Loucy (cell line): ENCODE data around the gene ADM.

ENCODE experiments used
- H2AFZ ChIP-seq: fragments of 200-600 bp; sonication (generic); 2 replicates; pipeline ENCODE4 v1.6.0; 2016; ENCODE audit warnings: antibody characterized with exemption, mild to moderate bottlenecking, low read length, moderate library complexity
- H3F3A ChIP-seq: fragments of 200-600 bp; 2 replicates; pipeline ENCODE4 v1.6.0; 2016; ENCODE audit warnings: antibody characterized with exemption, low read depth, mild to moderate bottlenecking
- H3K27me3 ChIP-seq: fragments of 200-600 bp; sonication (generic); 2 replicates; pipeline ENCODE4 v1.6.1; 2014; ENCODE audit warnings: low read length, mild to moderate bottlenecking; ENCODE audit not compliant: insufficient read depth, poor library complexity, severe bottlenecking
- H3K36me3 ChIP-seq: fragments of 200-600 bp; sonication (generic); 2 replicates; pipeline ENCODE4 v1.6.1; 2016; ENCODE audit warnings: low read length; ENCODE audit not compliant: insufficient read depth
- H3K4me1 ChIP-seq: fragments of 200-600 bp; sonication (generic); 2 replicates; pipeline ENCODE4 v1.5.1; 2014; ENCODE audit warnings: low read length, mild to moderate bottlenecking; ENCODE audit not compliant: insufficient read depth, poor library complexity, severe bottlenecking
- H3K4me2 ChIP-seq: fragments of 200-600 bp; sonication (generic); 2 replicates; pipeline ENCODE4 v1.6.0; 2014; ENCODE audit warnings: antibody characterized with exemption, low read length, low read depth, mild to moderate bottlenecking; ENCODE audit not compliant: poor library complexity, severe bottlenecking
- H3K4me3 ChIP-seq: fragments of 200-600 bp; sonication (generic); 2 replicates; pipeline ENCODE4 v1.5.1; 2014; ENCODE audit warnings: low read length, mild to moderate bottlenecking, mixed read lengths; ENCODE audit not compliant: poor library complexity, severe bottlenecking
- H3K79me2 ChIP-seq: fragments of 200-600 bp; sonication (generic); 2 replicates; pipeline ENCODE4 v1.6.1; 2014; ENCODE audit warnings: low read length; ENCODE audit not compliant: insufficient read depth
- H3K9ac ChIP-seq: fragments of 200-600 bp; sonication (generic); 2 replicates; pipeline ENCODE4 v1.6.0; 2014; ENCODE audit warnings: mild to moderate bottlenecking, low read depth, low read length, moderate library complexity; ENCODE audit not compliant: poor library complexity, severe bottlenecking
- H3K9me2 ChIP-seq: fragments of 200-600 bp; sonication (generic); replicated peaks from 2 replicates; pipeline ENCODE4 v1.6.1; 2016; ENCODE audit warnings: low read depth, low read length, mixed read lengths
- H3K9me3 ChIP-seq: fragments of 200-600 bp; sonication (generic); 2 replicates; pipeline ENCODE4 v1.6.1; 2014; ENCODE audit warnings: mild to moderate bottlenecking, antibody characterized with exemption, low read length, low read depth; ENCODE audit not compliant: insufficient read depth
- H4K20me1 ChIP-seq: fragments of 200-600 bp; sonication (generic); 2 replicates; pipeline ENCODE4 v1.6.0; 2014; ENCODE audit warnings: antibody characterized with exemption, low read length, mild to moderate bottlenecking; ENCODE audit not compliant: insufficient read depth, poor library complexity, severe bottlenecking
- CTCF ChIP-seq: fragments of 200-600 bp; sonication (generic); conservative IDR thresholded peaks from 2 replicates; pipeline ENCODE4 v1.5.1; 2014; ENCODE audit warnings: mild to moderate bottlenecking, antibody characterized with exemption, low read length
- EZH2phosphoT487 ChIP-seq: fragments of 200-600 bp; IDR thresholded peaks from 2 replicates; pipeline ENCODE4 v1.6.1; 2018; ENCODE audit warnings: antibody characterized with exemption, mild to moderate bottlenecking, moderate library complexity, borderline replicate concordance

ADM gene

GRCh38 chr11:10273738-10274137 lies 31.1 kb upstream of the ADM start:
- Histone ChIP-seq H3K4me3 (no peak overlapping the region), H3K36me3 (no peaks in the 10 kb centered on the region), H3K4me1 (no peaks in the 10 kb centered on the region), H3K9me3 (no peaks in the 10 kb centered on the region), H3K9me2 (no peaks in the 10 kb centered on the region), H2AFZ (no peak overlapping the region), H3K9ac (no peak overlapping the region), H4K20me1 (no peaks in the 10 kb centered on the region), H3K4me2 (no peak overlapping the region), H3K27me3 (no peaks in the 10 kb centered on the region), H3K79me2 (peaks cover 3% of the 10 kb centered on the region; the same call in 1 of the 2 replicates), H3F3A (no peaks in the 10 kb centered on the region)
- TF ChIP-seq CTCF (no peak), EZH2phosphoT487 (no peak)

DNA sequence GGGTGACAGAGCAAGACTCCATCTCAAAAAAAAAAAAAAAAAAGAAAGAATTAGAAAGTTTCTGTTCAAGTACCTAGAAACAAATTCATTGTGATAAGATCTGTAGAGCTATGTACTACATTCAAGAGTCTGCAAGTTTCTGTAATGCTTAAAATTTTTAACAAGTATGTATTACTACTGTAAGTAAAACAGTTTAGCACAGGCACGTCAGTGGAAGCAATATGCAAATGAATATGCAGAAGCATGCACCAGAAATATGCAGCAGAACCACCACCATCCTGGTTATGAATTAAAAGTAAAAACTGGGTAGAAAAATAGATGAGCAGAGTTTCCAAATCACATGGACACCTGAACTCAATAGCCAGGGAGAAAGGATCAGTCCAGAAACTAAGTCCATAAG lies 30.1 kb upstream of the ADM start:
- Histone ChIP-seq H4K20me1 (no peaks in the 10 kb centered on the region), H3K79me2 (peaks cover 3% of the 10 kb centered on the region; the same call in 1 of the 2 replicates), H3K4me1 (no peaks in the 10 kb centered on the region), H3F3A (no peaks in the 10 kb centered on the region), H3K27me3 (no peaks in the 10 kb centered on the region), H3K4me2 (no peak overlapping the region), H3K4me3 (no peak overlapping the region), H3K9me2 (no peaks in the 10 kb centered on the region), H3K9me3 (no peaks in the 10 kb centered on the region), H3K36me3 (no peaks in the 10 kb centered on the region), H3K9ac (no peak overlapping the region), H2AFZ (no peak overlapping the region)
- TF ChIP-seq EZH2phosphoT487, result no peak
- no peak for TF ChIP-seq CTCF

DNA sequence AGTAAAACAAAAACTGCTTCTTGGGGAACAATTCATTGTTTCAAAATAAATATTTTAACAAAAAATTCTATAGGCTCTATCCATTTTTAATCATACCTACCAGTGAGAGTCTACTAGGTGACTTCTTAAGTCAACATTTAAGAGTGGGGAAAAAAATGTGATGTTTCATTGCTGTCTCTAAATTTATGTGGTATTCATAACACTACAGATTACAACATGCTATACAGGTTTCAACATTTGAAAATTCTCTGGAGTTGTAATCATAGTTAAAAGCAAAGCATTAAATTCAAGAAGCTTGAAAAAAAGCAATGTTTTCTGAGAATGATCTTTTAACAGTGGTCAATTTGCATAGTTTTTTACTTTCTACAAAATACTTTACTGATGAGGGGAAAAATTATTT lies 29.2 kb upstream of the ADM start:
- no peak overlapping the region for H3K4me2 ChIP-seq
- no peaks in the 10 kb centered on the region for H3K9me2 ChIP-seq
- no peaks in the 10 kb centered on the region for H3K27me3 ChIP-seq
- H2AFZ ChIP-seq, result no peak overlapping the region
- H3K79me2 ChIP-seq, result peaks cover 3% of the 10 kb centered on the region; the same call in 1 of the 2 replicates
- H3K36me3 ChIP-seq, result no peaks in the 10 kb centered on the region
- TF ChIP-seq CTCF (no peak), EZH2phosphoT487 (no peak)
- no peaks in the 10 kb centered on the region for H3K9me3 ChIP-seq
- no peak overlapping the region for H3K4me3 ChIP-seq
- no peaks in the 10 kb centered on the region for H4K20me1 ChIP-seq
- H3K9ac ChIP-seq, result no peak overlapping the region
- no peaks in the 10 kb centered on the region for H3K4me1 ChIP-seq
- H3F3A ChIP-seq, result no peaks in the 10 kb centered on the region
